Left renal pelvis (tissue), 4 donors: ENCODE results near the gene NAV1. TPM values are rescaled to one million over a fixed set of nuclear protein-coding genes. Genes with fewer than 3 reads are reported as not detected.
"Not testable (repeated sequence)": the region's sequence is repeated elsewhere in the genome, so short reads cannot be mapped to it uniquely, and the experiment has no call there.

Experiments used
- DNase-seq, 4 donors: peaks; one replicate each; pipeline ENCODE4 v3.0.0-alpha.2; 2013; ENCODE audit warnings: low read depth in 4 of 4, low spot score in 3 of 4
- polyA plus RNA-seq, 4 donors: library from polyadenylated mRNA; unstranded; fragments of 120-200 nt; gene quantifications; one replicate each; pipeline ENCODE4 v1.2.1, GENCODE V29; 2013; ENCODE audit not compliant: insufficient read length in 4 of 4

Gene NAV1
- polyA plus RNA-seq, 4 donors: 17.4 to 22.2 (median 19.9) TPM

GRCh38 chr1:201517631-201518030 is 21.3 kb upstream of the NAV1 start:
- DNase-seq: no peak

GRCh38 chr1:201518071-201518470 is 20.9 kb upstream of the NAV1 start:
- DNase-seq: no peak

- DNase-seq: not testable (repeated sequence)
Measured at GRCh38 chr1:201520046-201520575, 18.8 kb upstream of the NAV1 start.

- no peak for DNase-seq
Measured at GRCh38 chr1:201525193-201525778, 13.6 kb upstream of the NAV1 start.

- no peak for DNase-seq
Measured at GRCh38 chr1:201527879-201528278, 11.0 kb upstream of the NAV1 start.

- DNase-seq: no peak
Measured at GRCh38 chr1:201528631-201529252, 10.2 kb upstream of the NAV1 start.

- DNase-seq: no peak
Measured at GRCh38 chr1:201530741-201531531, 8.0 kb upstream of the NAV1 start.

- DNase-seq: no peak
Measured at GRCh38 chr1:201531551-201532425, 7.1 kb upstream of the NAV1 start.

GRCh38 chr1:201533836-201534235 is 5.1 kb upstream of the NAV1 start:
- no peak for DNase-seq

- no peak for DNase-seq
Measured at GRCh38 chr1:201535046-201535918, 3.6 kb upstream of the NAV1 start.

- no peak for DNase-seq
Measured at GRCh38 chr1:201535919-201536245, 3.0 kb upstream of the NAV1 start.

- no peak for DNase-seq
Measured at GRCh38 chr1:201536558-201536957, 2.4 kb upstream of the NAV1 start.

- DNase-seq: no peak
Measured at GRCh38 chr1:201537028-201537427, 1.9 kb upstream of the NAV1 start.

GRCh38 chr1:201537467-201537866 is 1.5 kb upstream of the NAV1 start:
- DNase-seq: no peak

GRCh38 chr1:201537891-201538611 is 876 bp upstream of the NAV1 start:
- no peak for DNase-seq

GRCh38 chr1:201539561-201540431 is 869 bp downstream of the NAV1 start:
- no peak for DNase-seq

- no peak for DNase-seq
Measured at GRCh38 chr1:201540846-201541735, 2.2 kb downstream of the NAV1 start.
